Activated CD4-positive, alpha-beta memory T cell treated with anti-CD3 and anti-CD28 coated beads, Interleukin-2, amount 10 ng/mL, durations not matched to agents 7 days and 5 days (primary cell): ENCODE results near the gene FAT1. TPM values are rescaled to one million over a fixed set of nuclear protein-coding genes. Genes with fewer than 3 reads are reported as not detected.

Experiments
- CTCF ChIA-PET: fragments of 350-600 bp; sonication (Branson Sonifier 250); formaldehyde crosslinking; loops from one replicate; lab custom pipeline; 2021; ENCODE audit warnings: antibody characterized with exemption, inconsistent platforms; lab: Charles Lee
- POLR2A ChIA-PET: fragments of 350-600 bp; sonication (Branson Sonifier 250); formaldehyde crosslinking; loops from one replicate; lab custom pipeline; 2021; ENCODE audit warnings: antibody characterized with exemption; lab: Charles Lee
- DNase-seq: peaks from one replicate; pipeline ENCODE4 v3.0.0-alpha.2; 2020
- H3K27ac Mint-ChIP-seq: one replicate; pipeline ENCODE4 v1.8.0; 2021; ENCODE audit warnings: mild to moderate bottlenecking, mixed read lengths
- H3K27me3 Mint-ChIP-seq: one replicate; pipeline ENCODE4 v1.8.0; 2021; ENCODE audit warnings: mixed read lengths
- H3K36me3 Mint-ChIP-seq: one replicate; pipeline ENCODE4 v1.8.0; 2021; ENCODE audit warnings: low read depth, mixed read lengths
- H3K4me1 Mint-ChIP-seq: one replicate; pipeline ENCODE4 v1.8.0; 2021; ENCODE audit warnings: mixed read lengths
- H3K4me3 Mint-ChIP-seq: one replicate; pipeline ENCODE4 v1.8.0; 2021; ENCODE audit warnings: mild to moderate bottlenecking, mixed read lengths
- H3K9me3 Mint-ChIP-seq: one replicate; pipeline ENCODE4 v1.8.0; 2021; ENCODE audit warnings: mixed read lengths
- total RNA-seq, 2 experiments: library from RNA; stranded (reverse); gene quantifications; one replicate each; pipeline ENCODE4 v1.2.3, GENCODE V29; 2021

The FAT1 gene
- total RNA-seq, 2 experiments from 2014 or later, result 0.03 TPM

GRCh38 chr4:186643501-186644310, 80.0 kb downstream of the FAT1 start:
- ChIA-PET CTCF (no interaction called here), POLR2A (no interaction called here)
- no peaks in the 10 kb centered on the region for H3K36me3 Mint-ChIP-seq

DNA sequence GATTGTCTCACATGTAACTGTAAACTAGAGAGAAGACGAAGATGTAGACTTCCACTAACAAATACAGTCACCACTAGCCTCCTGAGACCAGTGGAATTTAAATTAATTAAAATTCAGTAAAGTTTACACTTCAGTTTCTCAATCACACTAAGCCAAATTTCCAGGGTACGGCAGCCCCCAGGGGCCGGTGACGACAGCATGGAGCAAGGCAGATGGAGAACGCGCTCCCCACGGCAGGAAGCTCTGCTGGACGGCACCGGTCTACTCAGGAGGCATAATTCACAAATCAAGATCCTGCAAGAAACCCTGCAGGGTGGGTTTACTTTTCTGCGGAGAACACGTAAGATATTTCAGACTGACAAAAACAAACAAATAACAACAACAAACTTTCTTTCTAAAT, 80.7 kb downstream of the FAT1 start:
- Mint-ChIP-seq H3K36me3 (no peaks in the 10 kb centered on the region), H3K9me3 (no peaks in the 10 kb centered on the region), H3K27me3 (no peaks in the 10 kb centered on the region), H3K27ac (no peak overlapping the region), H3K4me3 (no peak overlapping the region), H3K4me1 (no peaks in the 10 kb centered on the region)
- ChIA-PET POLR2A (no interaction called here), CTCF (no interaction called here)
- no peak for DNase-seq

More at GRCh38 chr4:186643501-186644310, 80.0 kb downstream of the FAT1 start:
- H3K4me1 Mint-ChIP-seq, result no peaks in the 10 kb centered on the region
- H3K27me3 Mint-ChIP-seq, result no peaks in the 10 kb centered on the region
- H3K9me3 Mint-ChIP-seq, result no peaks in the 10 kb centered on the region
- no peak overlapping the region for H3K27ac Mint-ChIP-seq
- H3K4me3 Mint-ChIP-seq, result no peak overlapping the region
- no peak for DNase-seq

GRCh38 chr4:186642530-186642929, 81.1 kb downstream of the FAT1 start:
- ChIA-PET CTCF (no interaction called here), POLR2A (no interaction called here)
- H3K4me1 Mint-ChIP-seq, result no peaks in the 10 kb centered on the region
- no peaks in the 10 kb centered on the region for H3K27me3 Mint-ChIP-seq
- H3K36me3 Mint-ChIP-seq, result no peaks in the 10 kb centered on the region
- H3K4me3 Mint-ChIP-seq, result no peak overlapping the region
- no peaks in the 10 kb centered on the region for H3K9me3 Mint-ChIP-seq
- no peak for DNase-seq
- no peak overlapping the region for H3K27ac Mint-ChIP-seq

DNA sequence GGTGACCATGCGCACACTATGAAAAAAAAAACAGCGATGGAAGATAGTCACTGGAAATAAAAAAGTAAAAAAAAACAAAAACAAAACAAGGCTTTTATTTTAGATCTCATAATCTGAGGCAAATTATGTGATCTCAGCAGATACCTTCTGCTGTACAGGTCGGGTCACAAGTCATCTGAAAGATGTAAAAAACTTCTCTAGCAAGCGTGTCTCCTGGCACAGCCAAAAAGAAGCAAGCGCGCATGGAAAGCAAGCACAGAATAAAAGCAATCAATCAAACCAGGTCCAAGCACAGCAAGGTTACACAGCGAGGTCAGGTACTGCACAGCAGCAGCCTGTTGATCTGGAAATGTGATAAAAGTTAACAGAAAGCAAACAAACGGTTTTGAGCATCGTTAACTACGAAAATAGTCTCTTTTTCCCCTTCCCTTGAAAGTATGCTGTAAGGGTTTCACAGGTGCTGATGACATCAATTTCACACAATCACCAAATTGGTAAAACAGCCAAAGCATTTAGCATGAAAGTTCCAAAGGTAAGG, 89.0 kb downstream of the FAT1 start:
- CTCF ChIA-PET, result no interaction called here
- peaks cover 3% of the 10 kb centered on the region for H3K9me3 Mint-ChIP-seq
- no peaks in the 10 kb centered on the region for H3K27me3 Mint-ChIP-seq
- POLR2A ChIA-PET, result no interaction called here
- H3K4me1 Mint-ChIP-seq, result no peaks in the 10 kb centered on the region
- DNase-seq, result no peak
- no peaks in the 10 kb centered on the region for H3K36me3 Mint-ChIP-seq
- no peak overlapping the region for H3K4me3 Mint-ChIP-seq
- H3K27ac Mint-ChIP-seq, result no peak overlapping the region

GRCh38 chr4:186633844-186634243, 89.8 kb downstream of the FAT1 start:
- Mint-ChIP-seq H3K4me3 (no peak overlapping the region), H3K36me3 (no peaks in the 10 kb centered on the region), H3K4me1 (no peaks in the 10 kb centered on the region), H3K27me3 (no peaks in the 10 kb centered on the region), H3K27ac (no peak overlapping the region), H3K9me3 (peaks cover 3% of the 10 kb centered on the region)
- POLR2A ChIA-PET, result no interaction called here
- DNase-seq, result no peak
- CTCF ChIA-PET, result no interaction called here

GRCh38 chr4:186630128-186630527, 93.5 kb downstream of the FAT1 start:
- H3K36me3 Mint-ChIP-seq, result no peaks in the 10 kb centered on the region
- H3K9me3 Mint-ChIP-seq, result peaks cover 13% of the 10 kb centered on the region
- ChIA-PET POLR2A (no interaction called here), CTCF (interaction anchor here (1.5 kb wide), 1 partner anchor 43 kb away, joined by 3 read pairs; no protein-coding TSS in a partner anchor)
- no peak for DNase-seq
- H3K27me3 Mint-ChIP-seq, result no peaks in the 10 kb centered on the region
- no peak overlapping the region for H3K4me3 Mint-ChIP-seq
- H3K27ac Mint-ChIP-seq, result no peak overlapping the region
- peaks cover 15% of the 10 kb centered on the region for H3K4me1 Mint-ChIP-seq

- CTCF ChIA-PET, result no interaction called here
- H3K27ac Mint-ChIP-seq, result peak overlapping the region; percentile 49
- H3K4me3 Mint-ChIP-seq, result no peak overlapping the region
Measured at GRCh38 chr4:186628058-186628711, 95.5 kb downstream of the FAT1 start.

GRCh38 chr4:186627226-186627865, 96.3 kb downstream of the FAT1 start:
- Mint-ChIP-seq H3K9me3 (peaks cover 16% of the 10 kb centered on the region), H3K4me1 (peaks cover 15% of the 10 kb centered on the region), H3K36me3 (no peaks in the 10 kb centered on the region), H3K27me3 (no peaks in the 10 kb centered on the region), H3K4me3 (no peak overlapping the region), H3K27ac (no peak overlapping the region)
- ChIA-PET POLR2A (no interaction called here), CTCF (no interaction called here)
- DNase-seq, result no peak

More at GRCh38 chr4:186628058-186628711, 95.5 kb downstream of the FAT1 start:
- POLR2A ChIA-PET, result no interaction called here
- Mint-ChIP-seq H3K4me1 (peaks cover 15% of the 10 kb centered on the region), H3K36me3 (no peaks in the 10 kb centered on the region), H3K27me3 (no peaks in the 10 kb centered on the region), H3K9me3 (peaks cover 13% of the 10 kb centered on the region)
- DNase-seq, result peak; percentile 55

GRCh38 chr4:186624951-186625350, 98.7 kb downstream of the FAT1 start:
- no peaks in the 10 kb centered on the region for H3K36me3 Mint-ChIP-seq
- H3K9me3 Mint-ChIP-seq, result peaks cover 13% of the 10 kb centered on the region
- POLR2A ChIA-PET, result no interaction called here
- no peak overlapping the region for H3K27ac Mint-ChIP-seq
- H3K4me3 Mint-ChIP-seq, result no peak overlapping the region
- no peak for DNase-seq
- H3K4me1 Mint-ChIP-seq, result peaks cover 15% of the 10 kb centered on the region
- H3K27me3 Mint-ChIP-seq, result no peaks in the 10 kb centered on the region
- CTCF ChIA-PET, result no interaction called here

- no peak for DNase-seq
- POLR2A ChIA-PET, result no interaction called here
- Mint-ChIP-seq H3K36me3 (no peaks in the 10 kb centered on the region), H3K27ac (no peak overlapping the region), H3K9me3 (peaks cover 13% of the 10 kb centered on the region), H3K4me1 (peaks cover 15% of the 10 kb centered on the region), H3K4me3 (no peak overlapping the region), H3K27me3 (no peaks in the 10 kb centered on the region)
- CTCF ChIA-PET, result no interaction called here
Measured at GRCh38 chr4:186623546-186623945, 100.1 kb downstream of the FAT1 start.

DNA sequence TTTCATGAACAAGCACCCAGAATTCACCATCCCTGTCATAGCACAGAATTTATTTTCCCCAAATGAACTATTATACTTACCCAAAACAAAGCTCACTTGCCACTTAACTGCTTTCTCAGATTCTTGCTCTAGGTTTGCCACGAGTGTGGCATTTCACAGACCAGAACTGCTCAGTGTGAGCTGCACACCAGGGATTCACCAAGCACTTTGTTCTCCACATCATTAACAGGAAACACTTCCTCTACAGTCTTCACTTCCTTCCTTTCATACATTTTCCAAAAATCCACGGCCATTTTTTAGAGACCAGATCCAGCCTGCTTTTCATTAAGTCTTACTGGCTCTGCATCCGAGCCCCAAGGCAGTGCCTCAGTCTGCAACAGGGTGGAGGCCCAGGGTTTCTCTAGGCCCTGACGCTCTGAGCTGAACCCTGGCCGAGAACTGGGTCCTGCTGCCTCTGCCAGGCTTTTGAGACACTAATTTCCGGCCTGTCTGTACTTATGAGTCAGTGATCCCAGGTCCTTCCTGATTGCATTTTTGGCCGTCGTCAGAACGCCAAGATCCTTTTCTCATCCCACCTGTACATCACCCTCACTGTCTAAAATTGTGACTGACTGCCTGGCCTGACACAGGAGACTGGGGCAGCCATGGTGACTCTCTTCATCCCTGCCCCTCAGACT, 100.7 kb downstream of the FAT1 start:
- H3K4me1 Mint-ChIP-seq, result peaks cover 8% of the 10 kb centered on the region
- ChIA-PET POLR2A (no interaction called here), CTCF (no interaction called here)
- H3K9me3 Mint-ChIP-seq, result peaks cover 9% of the 10 kb centered on the region
- H3K36me3 Mint-ChIP-seq, result no peaks in the 10 kb centered on the region
- no peak overlapping the region for H3K4me3 Mint-ChIP-seq
- no peaks in the 10 kb centered on the region for H3K27me3 Mint-ChIP-seq
- DNase-seq, result no peak
- H3K27ac Mint-ChIP-seq, result no peak overlapping the region

- H3K27ac Mint-ChIP-seq, result no peak overlapping the region
- no peaks in the 10 kb centered on the region for H3K27me3 Mint-ChIP-seq
- no peaks in the 10 kb centered on the region for H3K4me1 Mint-ChIP-seq
- H3K36me3 Mint-ChIP-seq, result no peaks in the 10 kb centered on the region
- H3K9me3 Mint-ChIP-seq, result peaks cover 5% of the 10 kb centered on the region
- POLR2A ChIA-PET, result no interaction called here
- no peak for DNase-seq
- CTCF ChIA-PET, result no interaction called here
- H3K4me3 Mint-ChIP-seq, result no peak overlapping the region
Measured at GRCh38 chr4:186621959-186622553, 101.6 kb downstream of the FAT1 start.
